Neural cell (in vitro differentiated cells): ENCODE results near the gene SLC2A14.

Source experiments
- CTCF ChIP-seq: fragments of 450-650 bp; IDR thresholded peaks from 2 replicates; pipeline ENCODE4 v1.5.1; 2014; ENCODE audit warnings: antibody characterized with exemption, mild to moderate bottlenecking, moderate library complexity; ENCODE audit not compliant: poor library complexity, severe bottlenecking
- EP300 ChIP-seq: fragments of 450-650 bp; conservative IDR thresholded peaks from 2 replicates; pipeline ENCODE4 v1.6.1; 2014; ENCODE audit warnings: antibody characterized with exemption, mild to moderate bottlenecking, moderate library complexity; ENCODE audit not compliant: poor library complexity, severe bottlenecking
- EZH2 ChIP-seq: fragments of 200-600, 300-800 bp; shearing (Covaris generic), sonication (generic); IDR thresholded peaks from 2 replicates; pipeline ENCODE4 v1.6.1; 2014; ENCODE audit warnings: antibody characterized with exemption, low read length, borderline replicate concordance, mild to moderate bottlenecking; ENCODE audit not compliant: insufficient read depth, poor library complexity, severe bottlenecking
- POLR2AphosphoS5 ChIP-seq: IDR thresholded peaks from 2 replicates; pipeline ENCODE4 v1.6.1; 2012
- RAD21 ChIP-seq: fragments of 450-650 bp; conservative IDR thresholded peaks from 2 replicates; pipeline ENCODE4 v1.6.1; 2014; ENCODE audit warnings: antibody characterized with exemption, mild to moderate bottlenecking, moderate library complexity
- REST ChIP-seq: IDR thresholded peaks from 2 replicates; pipeline ENCODE4 v1.6.1; 2012; ENCODE audit warnings: borderline replicate concordance
- SMC3 ChIP-seq: fragments of 450-650 bp; conservative IDR thresholded peaks from 2 replicates; pipeline ENCODE4 v1.6.1; 2014; ENCODE audit warnings: antibody characterized with exemption, mild to moderate bottlenecking, moderate library complexity; ENCODE audit not compliant: poor library complexity

GRCh38 chr12:7844116-7844515, 28.6 kb downstream of the SLC2A14 start:
- TF ChIP-seq REST (no peak), CTCF (no peak), EZH2 (no peak), SMC3 (no peak), POLR2AphosphoS5 (no peak), EP300 (no peak), RAD21 (no peak)
